HepG2 (cell line): ENCODE measurements around the gene ELP2. TPM values are rescaled to one million over a fixed set of nuclear protein-coding genes. Genes with fewer than 3 reads are reported as not detected.

ENCODE experiments used
- ATAC-seq: fragments of 200-7000 bp; cut with Tn5 transposase; 3 replicates; pipeline ENCODE4 v1.9.1; 2020; ENCODE audit warnings: mild to moderate bottlenecking, moderate library complexity
- BruUV-seq: library from RNA; stranded (reverse); fragments of 400-500 nt; replicated peaks from 2 replicates; lab custom pipeline; 2021; lab: Mats Ljungman, UMichigan
- CTCF ChIA-PET: fragments of 300-600 bp; formaldehyde crosslinking; extraction: SDS; loops from one replicate; lab custom pipeline; 2021; ENCODE audit warnings: low total read pairs, inconsistent platforms, low intra/inter-chr PET ratio; lab: Yijun Ruan, JAX
- POLR2A ChIA-PET: fragments of 350-600 bp; sonication (Branson Sonifier 250); formaldehyde crosslinking; loops from one replicate; lab custom pipeline; 2020; ENCODE audit warnings: antibody characterized with exemption, inconsistent platforms; lab: Yijun Ruan, JAX
- DNase-seq: peaks from one replicate; pipeline ENCODE4 v3.0.0-alpha.2; 2015; ENCODE audit warnings: low spot score
- FAIRE-seq: peaks from 3 replicates; lab custom pipeline; 2011; peaks lifted over from hg19 to GRCh38; lab: Jason Lieb, UNC
- H2AFZ ChIP-seq: one replicate; pipeline ENCODE4 v1.6.1; 2011; ENCODE audit warnings: low read length, inconsistent platforms
- H3K27ac ChIP-seq: fragments of 300-600 bp; 3 replicates; pipeline ENCODE4 v1.8.0; 2011; ENCODE audit warnings: mixed run types, mild to moderate bottlenecking, mixed read lengths, low read length, inconsistent platforms; ENCODE audit not compliant: insufficient read depth; ENCODE audit errors: extremely low read length
- H3K27me3 ChIP-seq, 2 experiments: fragments of 200-600 bp in 1 of 2; 2 replicates in 1 of 2; 3 replicates in 1 of 2; pipeline versions ENCODE4 v1.6.0 to v1.8.0; 2011; ENCODE audit warnings: low read length in 2 of 2, mild to moderate bottlenecking in 2 of 2, moderate library complexity in 2 of 2, inconsistent platforms in 1 of 2; ENCODE audit not compliant: insufficient read depth in 2 of 2, control insufficient read depth in 1 of 2
- H3K36me3 ChIP-seq, 2 experiments: fragments of 200-600 bp in 1 of 2; replicated peaks in 1 of 2; 2 replicates in 1 of 2; 3 replicates in 1 of 2; pipeline versions ENCODE4 v1.5.1 to v1.8.0; 2011; ENCODE audit warnings: low read length in 2 of 2, inconsistent platforms in 1 of 2; ENCODE audit not compliant: insufficient read depth in 2 of 2, control insufficient read depth in 1 of 2
- H3K4me1 ChIP-seq: 2 replicates; pipeline ENCODE4 v1.5.1; 2012; ENCODE audit warnings: low read length, inconsistent platforms; ENCODE audit not compliant: insufficient read depth
- H3K4me2 ChIP-seq: 2 replicates; pipeline ENCODE4 v1.6.0; 2011; ENCODE audit warnings: low read depth, low read length, inconsistent platforms
- H3K4me3 ChIP-seq, 3 experiments: fragments of 200-600 bp in 1 of 3; sonication (generic), shearing (Covaris generic) in 1 of 3; replicated peaks in 1 of 3; 2 replicates each; pipeline ENCODE4 v1.5.1; 2011 to 2016; ENCODE audit warnings: low read length in 3 of 3, inconsistent platforms in 2 of 3, low read depth in 2 of 3, mild to moderate bottlenecking in 2 of 3, control low read depth in 1 of 3, mixed read lengths in 1 of 3; ENCODE audit not compliant: insufficient read depth in 1 of 3
- H3K79me2 ChIP-seq: one replicate; pipeline ENCODE4 v1.6.1; 2011; ENCODE audit warnings: low read length, inconsistent platforms; ENCODE audit not compliant: insufficient read depth
- H3K9ac ChIP-seq: 2 replicates; pipeline ENCODE4 v1.6.0; 2011; ENCODE audit warnings: mild to moderate bottlenecking, low read depth, low read length, inconsistent platforms; ENCODE audit not compliant: insufficient read depth
- H3K9me3 ChIP-seq: 2 replicates; pipeline ENCODE4 v1.5.1; 2012; ENCODE audit warnings: mild to moderate bottlenecking, low read length
- H4K20me1 ChIP-seq: 2 replicates; pipeline ENCODE4 v1.6.0; 2011; ENCODE audit warnings: inconsistent platforms, mild to moderate bottlenecking, low read length, moderate library complexity; ENCODE audit not compliant: insufficient read depth
- ASH2L ChIP-seq: fragments of 300-600, 200-600 bp; sonication (generic); IDR thresholded peaks from 2 replicates; pipeline ENCODE4 v1.7.0; 2017; ENCODE audit warnings: low read depth, mild to moderate bottlenecking, moderate library complexity, mixed read lengths, low read length; ENCODE audit not compliant: insufficient read length
- CTCF ChIP-seq: sonication (generic); formaldehyde crosslinking; IDR thresholded peaks from 2 replicates; pipeline ENCODE4 v1.5.0; 2020; ENCODE audit warnings: mild to moderate bottlenecking, missing genetic modification reagents, moderate library complexity
- HMGA1 ChIP-seq: sonication (generic); formaldehyde crosslinking; conservative IDR thresholded peaks from 2 replicates; pipeline ENCODE4 v1.4.0; 2020; ENCODE audit warnings: missing genetic modification reagents
- KAT7 ChIP-seq: IDR thresholded peaks from 2 replicates; pipeline ENCODE4 v1.6.1; 2018; ENCODE audit warnings: borderline replicate concordance, missing compliant biosample characterization
- KAT8 ChIP-seq: IDR thresholded peaks from 2 replicates; pipeline ENCODE4 v1.6.1; 2016; ENCODE audit warnings: missing genetic modification reagents, missing compliant biosample characterization
- ZFP91 ChIP-seq: sonication (generic); formaldehyde crosslinking; IDR thresholded peaks from 2 replicates; pipeline ENCODE4 v1.9.0; 2022; ENCODE audit warnings: missing genetic modification reagents, mild to moderate bottlenecking, borderline replicate concordance
- ZMYM3 ChIP-seq: sonication (generic); formaldehyde crosslinking; IDR thresholded peaks from 2 replicates; pipeline ENCODE4 v1.5.1; 2020; ENCODE audit warnings: mild to moderate bottlenecking, missing genetic modification reagents
- ZNF205 ChIP-seq: IDR thresholded peaks from 2 replicates; pipeline ENCODE4 v1.6.1; 2018; ENCODE audit warnings: missing biosample characterization, missing genetic modification reagents
- ZNF292 ChIP-seq: sonication (generic); formaldehyde crosslinking; IDR thresholded peaks from 2 replicates; pipeline ENCODE4 v1.8.1; 2022; ENCODE audit warnings: mild to moderate bottlenecking, low read depth, missing genetic modification reagents, borderline replicate concordance
- ZNF362 ChIP-seq: sonication (generic); formaldehyde crosslinking; IDR thresholded peaks from 2 replicates; pipeline ENCODE4 v1.4.0; 2020; ENCODE audit warnings: missing genetic modification reagents, mild to moderate bottlenecking, borderline replicate concordance
- ZNF777 ChIP-seq: sonication (generic); formaldehyde crosslinking; IDR thresholded peaks from 2 replicates; pipeline ENCODE4 v1.4.0; 2020; ENCODE audit warnings: missing genetic modification reagents
- ZSCAN30 ChIP-seq: sonication (generic); formaldehyde crosslinking; IDR thresholded peaks from 2 replicates; pipeline ENCODE4 v1.5.0; 2020; ENCODE audit warnings: mild to moderate bottlenecking, missing genetic modification reagents
- WGBS: methylation state at CpG from one replicate; pipeline ENCODE4 v1.1.6; 2017; ENCODE audit warnings: low lambda C conversion rate; 5-methylcytosine and 5-hydroxymethylcytosine counted together
- in situ Hi-C: cut with HindIII; loops from 2 replicates; pipeline ENCODE4 v1.10.0; 2017; ENCODE audit warnings: low pct_unique_long_range_greater_than_20kb; ENCODE audit not compliant: extremely low pct_ligation_motif_present
- intact Hi-C: fragments of 100-400 bp; cut with micrococcal nuclease; formaldehyde crosslinking; loops from one replicate; pipeline ENCODE4 v1.10.0; 2022; ENCODE audit not compliant: unreplicated experiment
- polyA plus RNA-seq, 8 experiments: library from polyadenylated mRNA; depleted of rRNA in 3 of 8; stranded (reverse) in 7 of 8; unstranded in 1 of 8; fragments of >200 nt; fragmentation: Illumina TruSeq in 4 of 8; extraction: Trizol in 4 of 8; gene quantifications; 2 replicates each; pipeline versions ENCODE4 v1.2.1 to v1.2.3, GENCODE V29; 2011 to 2016; ENCODE audit warnings: low read depth in 4 of 8, missing spikeins in 1 of 8, mixed read lengths in 1 of 8; ENCODE audit not compliant: insufficient read depth in 1 of 8
- total RNA-seq, 5 experiments: library from RNA; depleted of rRNA; stranded (reverse); fragments of >200 nt; fragmentation: Illumina TruSeq; extraction: Trizol; gene quantifications; 2 replicates each; pipeline ENCODE4 v1.2.3, GENCODE V29; 2016; ENCODE audit warnings: low read depth in 1 of 5
- TF ChIP-seq, protein P1 (sequence below): sonication (generic); formaldehyde crosslinking; conservative IDR thresholded peaks from 2 replicates; pipeline ENCODE4 v1.4.0; 2020; ENCODE audit warnings: mild to moderate bottlenecking, missing genetic modification reagents, moderate library complexity

ELP2 gene
- total and polyA plus RNA-seq, 2 of the 13 experiments (the other 11 are each of a cell fraction or from before 2014, with no cell fraction given) = 98.7 to 100 TPM

DNA sequence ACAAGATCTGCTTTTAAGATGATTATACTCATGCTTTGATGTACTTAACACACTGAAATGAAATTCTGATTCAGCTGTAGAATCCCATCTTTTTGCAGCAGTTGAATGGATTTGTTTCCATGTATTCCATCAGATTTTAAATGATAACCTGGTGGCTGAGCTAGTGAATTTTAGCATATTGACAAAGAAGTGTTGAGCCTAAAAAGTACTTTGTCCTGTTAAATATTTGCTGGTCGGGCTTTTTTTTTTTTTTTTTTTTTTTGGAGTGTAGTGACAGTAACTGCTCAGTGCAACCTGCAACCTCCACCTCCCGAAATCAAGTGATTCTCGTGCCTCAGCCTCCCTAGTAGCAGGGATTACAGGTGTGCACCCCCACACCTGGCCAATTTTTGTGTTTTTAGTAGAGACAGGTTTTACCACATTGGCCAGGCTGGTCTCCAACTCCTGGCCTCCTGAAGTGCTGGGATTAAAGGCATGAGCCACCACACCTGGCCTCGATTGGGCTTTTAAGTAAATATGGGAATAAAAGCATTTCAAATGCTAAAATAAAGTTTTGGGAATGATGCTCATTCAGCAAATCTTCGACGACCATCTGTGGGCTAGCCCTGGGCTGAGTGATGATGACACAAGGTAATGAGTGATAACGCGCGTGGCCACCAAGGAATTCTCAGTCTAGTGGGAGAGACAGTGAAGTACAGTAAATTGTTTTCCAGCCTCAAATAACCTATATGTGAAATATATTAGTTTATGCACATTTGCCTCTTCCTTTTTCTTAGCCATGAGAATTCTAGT, 2.2 kb downstream of the ELP2 start (continued):
- TF ChIP-seq, protein P1, sequence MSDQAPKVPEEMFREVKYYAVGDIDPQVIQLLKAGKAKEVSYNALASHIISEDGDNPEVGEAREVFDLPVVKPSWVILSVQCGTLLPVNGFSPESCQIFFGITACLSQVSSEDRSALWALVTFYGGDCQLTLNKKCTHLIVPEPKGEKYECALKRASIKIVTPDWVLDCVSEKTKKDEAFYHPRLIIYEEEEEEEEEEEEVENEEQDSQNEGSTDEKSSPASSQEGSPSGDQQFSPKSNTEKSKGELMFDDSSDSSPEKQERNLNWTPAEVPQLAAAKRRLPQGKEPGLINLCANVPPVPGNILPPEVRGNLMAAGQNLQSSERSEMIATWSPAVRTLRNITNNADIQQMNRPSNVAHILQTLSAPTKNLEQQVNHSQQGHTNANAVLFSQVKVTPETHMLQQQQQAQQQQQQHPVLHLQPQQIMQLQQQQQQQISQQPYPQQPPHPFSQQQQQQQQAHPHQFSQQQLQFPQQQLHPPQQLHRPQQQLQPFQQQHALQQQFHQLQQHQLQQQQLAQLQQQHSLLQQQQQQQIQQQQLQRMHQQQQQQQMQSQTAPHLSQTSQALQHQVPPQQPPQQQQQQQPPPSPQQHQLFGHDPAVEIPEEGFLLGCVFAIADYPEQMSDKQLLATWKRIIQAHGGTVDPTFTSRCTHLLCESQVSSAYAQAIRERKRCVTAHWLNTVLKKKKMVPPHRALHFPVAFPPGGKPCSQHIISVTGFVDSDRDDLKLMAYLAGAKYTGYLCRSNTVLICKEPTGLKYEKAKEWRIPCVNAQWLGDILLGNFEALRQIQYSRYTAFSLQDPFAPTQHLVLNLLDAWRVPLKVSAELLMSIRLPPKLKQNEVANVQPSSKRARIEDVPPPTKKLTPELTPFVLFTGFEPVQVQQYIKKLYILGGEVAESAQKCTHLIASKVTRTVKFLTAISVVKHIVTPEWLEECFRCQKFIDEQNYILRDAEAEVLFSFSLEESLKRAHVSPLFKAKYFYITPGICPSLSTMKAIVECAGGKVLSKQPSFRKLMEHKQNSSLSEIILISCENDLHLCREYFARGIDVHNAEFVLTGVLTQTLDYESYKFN (CRISPR knock-in tag) = 0 out of 2 replicates have a peak, but pooled peaks have one; percentile 17
- TF ChIP-seq ZNF362 (CRISPR knock-in tag) (peak; percentile 56; the same call in 1 of the 2 replicates), ASH2L (peak; percentile 10), KAT7 (CRISPR knock-in tag) (no peak), ZMYM3 (CRISPR knock-in tag) (peak; percentile 67)
- TF ChIP-seq, all 625 proteins: peak for 7

DNA sequence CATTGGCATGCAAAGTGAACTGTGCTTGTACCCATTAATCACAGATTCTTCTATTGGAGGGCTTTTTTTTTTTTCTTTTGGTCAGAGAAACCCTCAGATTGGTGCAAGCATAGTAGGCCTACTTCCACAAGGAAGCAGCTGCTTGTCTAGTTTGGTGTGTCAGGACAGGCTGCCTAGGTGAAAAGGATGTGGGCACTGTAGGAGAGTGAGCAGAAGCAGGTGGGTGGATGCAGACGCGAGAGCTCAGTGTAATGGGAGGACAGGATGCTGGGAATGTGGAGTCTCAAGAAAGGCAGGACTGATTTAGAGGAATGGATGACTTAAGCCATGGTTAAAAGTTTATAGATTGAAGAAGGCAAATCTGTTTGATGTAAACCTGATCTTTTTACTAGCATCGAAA, 3.1 kb downstream of the ELP2 start:
- no peak for ATAC-seq
- H3K27me3 ChIP-seq = no peaks in the 10 kb centered on the region; a peak in 1 of 5 replicates
- in situ Hi-C loops = no loop called here
- 89% methylated on average over 3 of the region's 3 CpGs for WGBS
- ChIA-PET CTCF (no interaction called here), POLR2A (interaction anchor here (1.2 to 1.3 kb wide), 2 partner anchors 52 to 55 kb away, joined by 3 to 4 read pairs; no protein-coding TSS in a partner anchor)
- no TSS peak for BruUV-seq
- peaks cover 39% of the 10 kb centered on the region for H3K4me1 ChIP-seq
- intact Hi-C loops = no loop called here
- peaks cover 7 to 35% of the 10 kb centered on the region in 2 experiments for H3K36me3 ChIP-seq
- no peak overlapping the region for H2AFZ ChIP-seq
- 0 out of 6 replicates have a peak overlapping the region, but pooled peaks of 1 of the 3 experiments have one; percentile 87 for H3K4me3 ChIP-seq
- H3K27ac ChIP-seq = no peak overlapping the region
- H3K9ac ChIP-seq = no peak overlapping the region
- H3K9me3 ChIP-seq = no peaks in the 10 kb centered on the region
- peaks cover 76% of the 10 kb centered on the region for H3K79me2 ChIP-seq
- peaks cover 36% of the 10 kb centered on the region for H4K20me1 ChIP-seq
- peak overlapping the region; percentile 81 for H3K4me2 ChIP-seq
- FAIRE-seq = no peak
- no peak for DNase-seq
- no peak for TF ChIP-seq ZNF777 (CRISPR knock-in tag)
- no peak for TF ChIP-seq ZNF292 (CRISPR knock-in tag)
- no peak for TF ChIP-seq KAT8 (CRISPR knock-in tag)
- no peak for TF ChIP-seq HMGA1
- TF ChIP-seq ASH2L = no peak
- TF ChIP-seq CTCF (CRISPR knock-in tag) = no peak
- no peak for TF ChIP-seq ZSCAN30 (CRISPR knock-in tag)
- TF ChIP-seq ZFP91 = no peak
- no peak for TF ChIP-seq ZNF205
